Esophagus mucosa (tissue), 1 donor: ENCODE measurements around the gene PRR33. TPM values are rescaled to one million over a fixed set of nuclear protein-coding genes. Genes with fewer than 3 reads are reported as not detected.

Source experiments
- ATAC-seq: fragments of 200-7000 bp; cut with Tn5 transposase; one replicate; pipeline ENCODE4 v1.9.1; 2020
- total RNA-seq: library from RNA; stranded (reverse); gene quantifications from one replicate; pipeline ENCODE4 v1.2.4, GENCODE V29; 2023
- donor health status: DM: yes; HTN: yes; CAD: no.

The PRR33 gene
- total RNA-seq, 1 donor from 2014 or later, result not detected

DNA sequence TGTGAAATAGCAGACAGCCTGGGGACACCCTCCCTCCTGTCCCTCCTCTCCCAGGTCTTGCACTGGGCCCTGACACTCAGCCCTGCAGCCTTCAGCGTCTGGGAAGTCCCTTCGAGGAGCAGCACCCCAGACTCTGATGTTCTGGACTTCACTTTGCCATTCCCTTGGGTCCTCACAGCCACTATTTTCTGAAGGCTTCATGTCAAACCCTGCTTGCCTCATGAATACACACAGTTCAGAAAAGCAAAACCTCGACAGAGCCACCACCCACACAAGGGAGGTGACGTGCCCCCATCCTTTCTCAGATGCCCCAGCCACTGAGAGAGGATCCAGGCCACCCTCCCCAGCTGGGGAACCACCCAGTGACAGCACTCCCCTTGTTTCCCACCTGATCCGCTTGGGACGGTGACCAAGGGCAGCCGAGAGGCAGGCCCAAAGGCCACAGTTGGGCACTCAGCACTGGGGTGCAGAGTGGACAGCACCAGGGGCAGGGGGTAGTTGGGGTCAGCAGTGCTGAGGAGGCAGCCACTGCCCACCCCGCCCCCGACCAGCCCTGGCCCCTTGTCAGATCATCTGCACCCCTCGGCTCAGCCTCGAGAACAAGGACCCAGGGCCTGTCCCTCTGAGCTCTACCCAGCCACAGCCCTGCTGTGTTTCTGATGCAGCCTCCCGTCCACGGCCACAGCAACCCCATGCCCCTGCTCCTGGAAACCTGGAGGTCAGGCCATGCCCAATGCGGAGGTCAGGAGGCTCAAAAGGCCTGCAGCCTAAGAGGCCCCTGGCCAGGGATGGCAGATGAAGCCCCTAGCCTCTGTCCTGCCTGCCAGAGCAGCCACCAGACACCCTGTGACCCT is 24.7 kb upstream of the PRR33 start:
- ATAC-seq, result peak; percentile 6

DNA sequence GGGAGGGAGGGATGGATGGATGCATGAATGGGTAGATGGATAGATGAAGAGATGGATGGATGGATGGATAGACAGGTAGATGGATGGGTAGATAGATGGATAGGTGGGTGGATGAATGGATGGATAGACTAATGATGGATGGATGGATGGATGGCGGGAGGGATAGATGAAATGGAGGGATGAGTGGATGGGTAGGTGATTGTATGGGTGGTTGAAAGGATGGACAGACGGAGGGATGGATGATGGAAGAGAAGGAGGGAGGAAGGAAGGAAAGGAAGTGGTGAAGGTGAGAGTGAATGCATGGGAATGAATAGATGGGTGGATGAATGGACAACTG is 24.1 kb upstream of the PRR33 start:
- no peak for ATAC-seq

DNA sequence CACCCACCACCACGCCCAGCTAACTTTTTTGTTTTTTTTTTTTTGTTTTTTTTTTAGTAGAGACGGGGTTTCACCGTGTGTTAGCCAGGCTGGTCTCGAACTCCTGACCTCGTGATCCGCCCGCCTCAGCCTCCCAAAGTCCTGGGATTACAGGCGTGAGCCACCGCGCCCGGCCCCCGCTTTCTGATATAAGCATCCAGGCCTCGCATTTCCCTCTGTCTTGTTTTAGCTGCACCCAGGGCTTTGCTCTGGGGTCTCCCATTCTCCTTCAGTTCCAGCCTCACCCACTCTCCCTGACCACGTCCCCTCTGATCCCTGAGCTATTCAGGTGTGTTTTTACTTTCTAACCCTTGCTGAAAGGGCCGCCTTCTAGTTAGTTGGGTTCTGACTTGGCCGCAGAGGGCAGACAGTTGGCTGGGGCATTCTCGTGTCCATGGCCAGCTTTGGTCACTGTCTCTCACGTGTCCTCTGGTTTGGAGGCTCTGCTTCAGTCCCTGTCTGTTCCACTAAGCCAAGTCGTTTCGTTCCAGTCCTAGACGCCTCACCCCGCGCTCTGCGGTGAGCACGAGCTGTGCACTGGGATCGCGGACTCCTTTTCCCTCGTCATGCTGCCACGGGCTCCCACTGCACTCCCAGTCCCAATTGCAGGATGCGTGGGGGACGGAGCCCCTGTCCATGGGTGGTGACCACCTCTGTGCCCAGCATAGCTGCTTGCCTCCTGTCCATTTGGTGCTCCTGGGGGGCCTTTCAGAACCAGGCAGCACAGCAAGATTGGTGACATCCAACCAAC is 21.8 kb upstream of the PRR33 start:
- no peak for ATAC-seq

DNA sequence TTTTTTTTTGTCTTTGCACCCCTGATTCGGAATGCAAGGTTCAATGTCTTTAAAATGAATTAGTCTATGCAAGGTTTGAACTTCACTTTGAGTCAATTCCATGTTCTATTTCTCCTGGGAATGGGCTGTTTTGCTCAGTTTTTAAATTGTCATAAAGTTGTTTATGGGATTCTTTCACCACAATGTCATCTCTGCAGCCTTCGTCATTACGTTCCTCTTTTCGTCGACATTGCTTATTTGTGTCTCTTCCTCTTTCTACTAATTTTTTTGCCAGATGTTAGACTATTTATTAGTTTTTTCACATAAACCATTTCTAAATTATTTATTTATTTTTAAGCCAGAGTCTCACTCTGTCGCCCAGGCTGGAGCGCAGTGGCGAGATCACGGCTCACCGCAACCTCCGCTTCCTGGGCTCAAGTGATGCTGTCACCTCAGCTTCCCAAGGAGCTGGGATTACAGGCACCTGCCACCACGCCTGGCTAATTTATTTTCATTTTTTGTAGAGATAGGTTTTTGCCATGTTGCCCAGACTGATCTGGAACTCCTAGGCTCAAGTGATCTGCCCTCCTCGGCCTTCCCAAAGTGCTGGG is 20.7 kb upstream of the PRR33 start:
- ATAC-seq, result no peak

DNA sequence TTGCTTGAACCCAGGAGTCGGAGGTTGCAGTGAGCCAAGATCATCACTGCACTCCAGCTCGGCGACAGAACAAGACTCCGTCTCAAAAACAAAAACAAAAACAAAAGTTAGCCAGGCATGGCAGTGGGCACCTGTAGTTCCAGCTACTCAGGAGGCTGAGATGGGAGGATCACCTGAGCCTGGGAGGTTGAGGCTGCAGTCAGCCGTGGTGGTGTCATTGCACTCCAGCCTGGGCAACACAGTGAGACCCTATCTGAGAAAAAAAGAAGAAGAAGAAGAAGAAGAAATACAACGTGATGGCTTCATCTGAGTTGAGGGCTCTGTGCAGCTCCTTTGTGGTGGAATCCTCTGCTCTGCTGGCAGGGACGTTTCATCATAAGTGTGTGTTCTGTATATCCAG is 17.8 kb upstream of the PRR33 start:
- ATAC-seq, result no peak

DNA sequence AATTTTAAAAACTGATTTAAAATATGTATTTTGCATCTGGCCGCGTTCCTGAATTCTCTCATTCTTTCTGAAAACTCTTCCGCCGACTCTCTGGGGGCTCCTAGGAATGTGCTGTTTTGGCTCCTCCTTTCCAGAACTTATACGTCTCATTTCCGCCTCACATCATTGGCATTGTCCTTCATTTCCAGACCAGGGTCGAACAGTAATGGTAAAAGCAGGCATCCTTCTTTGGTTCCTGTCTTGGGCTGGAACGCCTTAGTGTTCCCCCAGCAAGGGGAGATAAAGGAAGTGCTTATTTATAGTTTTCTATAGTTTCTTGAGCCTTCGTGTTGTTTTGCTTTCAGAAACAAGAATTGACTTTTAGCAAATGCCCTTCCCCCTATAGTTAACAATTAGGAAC is 16.9 kb upstream of the PRR33 start:
- no peak for ATAC-seq

DNA sequence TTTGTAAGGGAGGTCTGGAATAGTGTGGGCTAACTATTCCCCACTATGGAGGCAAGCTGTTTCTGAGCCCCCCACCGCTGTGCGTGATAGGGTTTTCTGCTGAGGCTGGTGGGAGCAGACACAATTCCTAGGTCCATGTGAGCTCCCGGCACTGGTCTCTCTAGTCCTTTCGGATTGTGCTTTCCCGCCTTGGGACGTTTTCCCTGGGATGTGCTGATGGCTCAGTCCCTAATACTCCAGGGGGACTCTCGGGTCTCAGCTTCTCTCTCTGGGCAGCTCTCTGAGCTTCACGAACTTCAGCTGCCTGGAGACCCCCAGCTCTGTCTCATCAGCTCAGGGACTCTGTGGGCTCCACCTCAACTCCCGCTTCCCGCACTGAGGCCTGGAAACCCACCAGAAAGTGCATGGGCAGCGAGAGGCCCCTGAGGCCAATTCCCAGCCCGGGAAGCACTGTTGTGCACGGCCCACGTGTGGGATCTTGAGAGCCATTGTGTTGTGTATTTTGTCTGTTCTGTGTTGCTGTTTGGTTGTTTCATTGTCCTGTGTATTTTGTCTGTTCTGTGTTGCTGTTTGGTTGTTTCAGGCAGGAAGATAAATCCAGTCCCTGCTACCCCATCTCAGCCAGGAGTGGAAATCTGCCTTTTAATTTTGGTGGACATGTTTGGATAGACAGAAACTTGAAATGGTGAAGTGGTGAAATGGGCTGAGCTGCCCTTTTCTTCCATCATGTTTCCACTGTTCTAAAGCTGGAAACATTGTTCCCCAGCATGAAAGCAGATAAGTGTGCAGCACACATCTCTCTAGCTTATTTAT is 15.1 kb upstream of the PRR33 start:
- no peak for ATAC-seq

DNA sequence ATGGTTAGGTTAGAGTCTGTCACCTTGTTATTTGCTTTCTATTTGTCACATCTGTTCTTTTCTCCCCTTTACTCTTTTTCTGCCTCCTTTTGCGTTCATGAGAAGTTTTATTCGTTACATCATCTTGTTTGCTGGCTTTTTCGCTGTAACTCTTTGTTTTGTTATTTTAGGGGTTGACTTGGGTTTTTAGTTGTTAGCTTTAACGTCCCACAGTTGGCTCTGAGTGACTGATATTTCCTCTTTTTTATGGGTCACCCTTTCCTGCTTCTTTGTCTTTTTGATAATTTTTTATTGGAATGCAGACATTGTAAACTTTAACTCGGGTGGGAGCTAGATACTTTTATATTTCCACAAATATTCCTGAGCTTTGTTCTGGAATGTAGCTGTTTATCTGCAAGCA is 14.5 kb upstream of the PRR33 start:
- no peak for ATAC-seq

DNA sequence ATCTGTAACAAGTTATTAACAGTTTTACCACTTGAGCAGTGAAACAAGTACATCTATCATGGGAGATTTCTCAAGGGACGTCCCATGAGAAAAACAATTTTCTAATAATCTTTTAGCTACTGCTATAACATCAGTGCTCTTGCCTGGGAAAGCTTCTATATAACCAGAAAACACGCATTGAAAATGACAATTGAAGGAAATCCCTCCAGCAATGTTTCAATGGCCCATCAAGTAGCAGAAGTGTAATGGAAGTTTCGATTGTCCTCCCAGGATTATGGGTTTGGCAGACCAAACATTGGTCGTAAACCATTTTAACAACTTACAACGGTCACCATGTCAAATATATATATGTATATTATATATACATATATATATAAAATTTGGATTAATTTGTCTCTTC is 8.0 kb upstream of the PRR33 start:
- ATAC-seq, result no peak

DNA sequence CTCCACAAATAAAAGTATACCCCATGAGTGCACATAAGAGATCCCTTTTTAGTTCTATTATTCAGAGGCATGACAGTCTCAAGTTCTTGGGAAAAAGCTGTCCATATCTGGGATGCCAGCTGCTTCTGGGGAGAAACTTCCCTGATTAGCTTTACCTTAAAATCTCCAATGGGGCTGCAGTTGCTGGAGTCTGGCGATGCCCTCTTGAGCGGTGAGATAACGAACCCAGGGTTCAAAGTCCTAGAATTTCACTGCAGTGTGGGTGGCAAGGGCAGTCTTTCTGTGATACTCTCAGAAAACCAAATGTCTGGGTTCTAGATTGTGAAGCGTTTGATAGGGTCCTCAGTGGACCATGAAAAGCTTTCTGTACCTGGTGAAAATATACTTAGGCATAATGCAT is 7.4 kb upstream of the PRR33 start:
- no peak for ATAC-seq

DNA sequence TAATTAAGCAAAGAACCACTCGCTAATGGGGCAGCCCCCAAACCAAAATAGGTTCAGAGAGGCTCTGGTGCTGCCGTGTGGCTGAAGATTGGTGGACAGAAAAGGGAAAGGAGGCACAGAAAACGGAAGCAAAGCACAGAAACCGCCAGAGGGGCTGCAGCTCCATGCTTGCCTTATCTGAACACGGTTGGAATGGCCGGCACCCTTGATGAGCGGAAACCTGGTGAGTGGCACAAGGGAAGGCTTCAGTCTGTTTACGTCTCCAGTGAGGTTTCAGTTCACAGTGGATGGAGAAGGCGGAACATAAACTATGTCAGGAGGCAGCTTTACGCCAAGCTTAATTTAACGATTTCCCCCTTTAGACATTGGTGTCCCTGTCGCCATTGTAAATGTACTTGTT is 5.2 kb upstream of the PRR33 start:
- no peak for ATAC-seq

DNA sequence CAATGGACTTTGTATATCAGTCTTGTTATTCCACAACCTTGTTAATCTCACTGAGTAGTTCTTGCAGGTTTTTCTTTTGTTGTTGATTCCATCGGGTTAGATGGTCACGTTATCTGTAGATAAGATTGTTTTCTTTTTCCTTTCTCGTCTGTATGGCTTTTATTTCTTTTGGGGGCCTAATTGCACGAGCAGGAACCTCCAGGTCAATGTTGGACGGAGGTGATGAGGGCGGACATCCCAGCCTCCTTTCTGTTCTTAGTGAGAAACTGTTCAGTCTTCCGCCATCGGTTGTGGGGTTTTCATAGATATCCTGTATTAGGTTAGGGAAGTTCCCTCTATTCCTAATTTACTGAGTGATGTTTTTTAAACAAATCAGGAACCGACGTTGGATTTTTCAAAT is 4.8 kb upstream of the PRR33 start:
- ATAC-seq, result no peak

DNA sequence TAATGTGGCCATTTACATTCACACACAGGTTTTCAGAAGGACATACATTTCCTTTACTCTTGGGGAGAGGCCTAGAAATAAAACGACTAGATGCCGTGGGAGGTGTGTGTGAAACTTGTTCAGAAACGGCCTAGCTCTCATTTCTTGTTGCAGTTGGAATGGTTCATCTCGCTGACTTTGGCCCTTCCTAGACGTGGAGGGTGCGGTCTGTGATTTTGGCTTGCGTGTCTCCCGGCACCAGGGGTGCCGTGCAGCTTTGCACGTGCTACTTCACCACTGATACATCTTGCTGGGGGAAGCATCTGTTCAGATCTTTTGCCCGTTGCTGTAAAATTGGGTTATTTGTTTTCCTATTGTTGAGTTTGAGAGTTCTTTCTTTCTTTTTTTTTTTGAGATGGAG is 3.1 kb upstream of the PRR33 start:
- no peak for ATAC-seq

DNA sequence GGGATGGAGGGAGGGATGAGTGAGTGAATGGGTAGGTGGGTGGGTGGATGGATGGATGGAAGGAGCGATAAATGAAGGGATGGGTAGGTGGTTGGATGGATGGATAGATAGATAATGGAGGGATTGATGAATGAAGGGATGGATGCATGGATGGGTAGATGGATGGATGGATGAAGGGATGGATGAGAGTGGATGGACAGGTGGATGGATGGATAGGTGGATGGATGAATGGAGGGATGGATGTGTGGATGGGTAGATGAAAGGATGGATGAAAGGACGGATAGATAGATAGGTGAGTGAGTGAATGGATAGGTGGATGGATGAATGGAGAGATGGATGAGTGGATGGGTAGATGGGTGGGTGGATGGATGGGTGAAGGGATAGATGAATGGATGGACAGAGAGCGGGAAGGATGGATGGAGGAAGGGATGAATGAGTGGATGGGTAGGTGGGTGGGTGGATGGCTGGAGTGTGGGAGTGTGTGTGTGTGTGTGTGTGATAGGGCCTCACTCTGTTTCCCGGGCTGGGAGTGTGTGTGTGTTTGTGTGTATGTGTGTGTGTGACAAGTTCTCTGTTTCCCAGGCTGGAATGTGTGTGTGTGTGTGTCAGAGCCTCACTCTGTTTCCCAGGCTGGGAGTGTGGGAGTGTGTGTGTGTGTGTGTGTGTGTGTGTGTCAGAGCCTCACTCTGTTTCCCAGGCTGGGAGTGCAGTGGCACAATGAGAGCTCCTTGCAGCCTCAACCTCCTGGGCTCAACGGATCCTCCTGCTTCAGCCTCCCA is 2.1 kb upstream of the PRR33 start:
- no peak for ATAC-seq

DNA sequence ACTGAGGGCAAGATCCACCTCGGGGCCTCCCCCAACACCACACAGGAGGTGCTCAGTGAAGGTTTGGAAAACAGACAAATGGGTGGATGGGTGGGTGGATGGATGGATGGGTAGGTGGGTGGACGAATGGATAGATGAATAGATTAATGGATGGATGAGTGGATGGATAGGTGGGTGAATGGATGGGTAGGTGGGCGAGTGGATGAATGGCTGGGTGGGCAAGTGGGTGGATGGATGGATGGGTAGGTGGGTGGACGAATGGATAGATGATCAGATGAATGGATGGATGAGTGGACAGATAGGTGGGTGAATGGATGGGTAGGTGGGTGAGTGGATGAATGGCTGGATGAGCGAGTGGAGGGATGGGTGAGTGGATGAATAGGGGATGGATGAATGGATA is 863 bp upstream of the PRR33 start:
- ATAC-seq, result no peak

DNA sequence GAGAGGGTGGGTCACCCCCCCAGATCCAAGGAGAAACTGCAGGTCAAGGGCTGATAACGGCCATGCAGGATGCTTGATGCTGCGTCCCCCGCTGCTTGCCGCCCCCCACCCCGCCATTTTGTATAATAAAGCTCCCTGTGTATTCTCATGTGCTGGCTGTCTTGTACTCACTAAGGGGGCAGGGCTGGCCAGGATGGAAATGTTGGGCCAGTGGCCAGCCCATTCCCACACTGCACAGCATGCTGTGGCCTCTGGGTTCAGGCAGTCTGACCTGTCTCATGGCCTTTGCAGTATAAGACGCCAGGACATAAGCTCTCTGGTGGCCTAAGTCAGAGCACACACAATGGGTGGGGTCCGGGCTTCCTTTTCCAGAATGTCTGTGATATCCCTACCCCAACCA is 421 bp upstream of the PRR33 start:
- no peak for ATAC-seq

DNA sequence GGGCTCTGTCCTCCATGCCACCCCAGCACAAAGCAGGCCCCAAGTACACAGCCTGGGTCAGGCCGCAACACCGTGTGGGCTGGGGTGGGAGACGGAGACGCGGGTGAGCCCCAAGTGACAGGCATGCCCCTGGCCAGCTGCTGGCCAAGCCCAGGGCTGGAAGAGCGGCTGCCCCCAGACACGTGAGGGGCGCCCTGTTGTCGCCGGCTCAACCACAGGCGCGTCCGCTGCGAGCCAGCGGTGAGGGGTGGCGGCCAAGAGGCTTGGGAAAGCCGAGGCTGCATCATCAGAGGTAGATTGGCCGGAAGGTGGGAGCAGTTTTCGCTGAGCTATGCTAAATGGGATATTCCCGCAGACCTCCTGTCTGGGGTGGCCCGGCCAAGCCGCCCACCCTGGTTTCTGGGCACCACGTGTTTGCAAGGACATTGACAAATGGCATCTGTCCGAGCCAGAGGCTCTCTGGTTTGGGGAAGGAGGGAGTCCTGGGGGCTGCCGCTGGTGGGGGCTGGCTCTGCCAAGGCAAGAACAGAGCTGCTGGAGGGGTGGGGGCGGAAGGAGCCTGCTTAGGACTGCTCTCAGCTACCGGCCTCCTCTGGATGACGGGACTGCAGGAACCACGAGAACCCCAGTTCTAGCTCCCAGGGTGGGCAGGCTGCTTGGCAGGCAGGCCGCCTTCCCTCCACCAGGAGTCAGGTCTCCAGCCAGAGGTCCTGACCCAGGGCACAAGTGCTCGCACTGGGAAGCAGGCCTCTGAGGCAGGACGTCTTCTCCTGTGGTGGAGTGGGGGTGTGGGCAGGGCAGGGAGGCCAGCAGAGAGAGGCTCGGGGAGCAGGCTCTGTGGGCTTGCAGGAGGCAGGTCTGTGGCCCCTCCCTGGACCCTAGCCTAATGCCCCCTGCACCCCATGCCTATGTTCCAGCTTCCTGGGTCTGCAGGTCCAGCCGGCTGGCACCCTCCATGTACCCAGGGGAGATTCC is 552 bp downstream of the PRR33 start:
- no peak for ATAC-seq

DNA sequence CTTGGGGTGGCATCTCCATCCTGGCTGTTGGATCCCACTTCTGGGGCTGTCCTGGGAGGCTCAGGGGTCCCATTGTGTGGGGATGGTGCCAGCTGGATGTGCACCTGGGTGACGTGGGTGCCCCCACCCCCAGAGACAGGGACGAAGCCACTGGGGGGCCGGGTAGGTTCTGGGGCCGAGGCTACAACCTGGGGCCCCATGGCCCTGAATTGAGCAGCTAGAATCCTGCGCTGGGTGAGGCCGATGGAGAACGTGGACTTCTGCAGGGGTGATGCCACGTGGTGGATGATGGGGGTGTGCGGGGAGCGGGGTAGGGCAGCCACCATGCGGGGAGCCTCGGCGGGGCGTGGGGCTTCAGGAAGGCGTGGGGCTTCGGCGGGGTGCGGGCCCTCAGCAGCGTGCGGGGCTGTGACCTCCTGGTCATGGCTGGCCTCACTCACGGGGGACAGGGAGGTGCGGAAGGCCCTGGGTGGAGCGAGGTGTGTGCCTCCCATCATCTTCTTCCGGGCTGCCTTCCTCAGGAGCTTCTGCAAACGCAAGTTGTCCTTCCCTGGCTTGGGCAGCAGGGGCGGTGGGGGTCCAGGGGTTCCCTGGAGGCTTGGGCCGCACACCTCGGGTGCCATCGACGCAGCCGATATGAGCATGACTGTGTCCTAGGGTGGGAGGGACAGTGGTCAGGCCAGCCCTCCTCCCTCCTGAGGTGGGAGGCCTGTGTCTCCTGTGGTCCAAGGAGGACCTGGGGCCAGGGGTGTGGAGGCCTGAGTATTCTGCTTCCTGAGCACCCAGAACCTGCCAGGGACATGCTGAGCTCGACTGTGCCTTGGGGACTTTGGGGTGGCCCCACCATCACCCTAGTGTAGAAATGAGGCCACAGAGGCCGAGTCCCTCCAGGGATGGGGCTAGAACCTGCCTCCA is 1.5 kb downstream of the PRR33 start:
- ATAC-seq, result peak; percentile 6

DNA sequence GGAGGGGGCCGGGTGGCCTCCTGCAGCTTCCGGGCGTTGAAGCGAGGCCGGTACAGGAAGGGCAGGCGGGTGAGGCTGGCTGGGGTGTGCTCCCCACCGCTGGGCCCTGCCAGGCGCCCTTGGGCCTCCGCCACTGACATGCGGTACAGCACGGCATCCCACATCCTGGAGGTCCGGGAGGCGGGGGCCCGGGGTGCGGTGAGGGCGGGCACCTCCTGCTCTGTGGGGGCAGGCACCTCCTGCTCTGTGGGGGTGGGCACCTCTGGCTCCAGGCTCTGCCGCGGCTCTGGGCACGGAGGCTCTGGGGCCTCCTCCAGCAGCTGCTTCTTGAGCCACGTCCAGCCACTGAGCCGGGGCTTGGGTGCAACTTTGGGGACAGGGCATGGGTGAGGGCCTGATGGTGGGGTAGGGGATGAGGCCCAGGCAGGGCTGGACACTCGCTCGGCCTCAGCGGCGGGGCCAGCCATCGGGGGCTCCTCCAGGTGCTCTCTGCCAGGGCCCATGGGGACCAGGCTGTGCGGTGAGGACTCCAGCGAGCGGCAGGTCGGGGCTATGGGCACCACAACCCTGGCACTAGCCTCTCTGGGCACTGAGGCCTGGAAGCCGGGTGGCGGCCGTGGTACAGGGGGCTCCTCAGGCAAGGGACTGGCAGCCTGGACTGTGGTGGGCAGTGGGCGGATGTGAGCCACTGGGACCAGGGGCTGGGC is 2.3 kb downstream of the PRR33 start:
- peak; percentile 40 for ATAC-seq
